Pancreas (tissue), 10 donors: ENCODE results near the gene C16orf96. TPM values are rescaled to one million over a fixed set of nuclear protein-coding genes. Genes with fewer than 3 reads are reported as not detected.

Source experiments
- ATAC-seq, 4 donors: fragments of 200-7000 bp; cut with Tn5 transposase; one replicate each; pipeline versions ENCODE4 v1.8.0 to v1.9.1; 2020; ENCODE audit warnings: mild to moderate bottlenecking in 4 of 4, moderate library complexity in 4 of 4
- DNase-seq, 6 donors: peaks; one replicate each; pipeline ENCODE4 v3.0.0-alpha.2; 2020
- FAIRE-seq: peaks from 2 replicates; lab custom pipeline; 2012; peaks lifted over from hg19 to GRCh38; lab: Jason Lieb, UNC
- H3K27ac ChIP-seq, 4 donors: fragments of 200-600 bp; sonication (generic); 1 replicate in 3 of 4; 2 replicates in 1 of 4; pipeline versions ENCODE4 v1.5.0 to v1.8.0; 2020
- H3K27me3 ChIP-seq, 4 donors: fragments of 200-600 bp; one replicate each; pipeline ENCODE4 v1.8.0; 2021
- H3K36me3 ChIP-seq, 3 donors: fragments of 200-600 bp; sonication (generic) in 1 of 3; one replicate each; pipeline versions ENCODE4 v1.5.0 to v1.8.0; 2020 to 2021
- H3K4me1 ChIP-seq, 3 donors: fragments of 200-600 bp; one replicate each; pipeline ENCODE4 v1.8.0; 2021
- H3K4me3 ChIP-seq, 4 donors: fragments of 200-600 bp; sonication (generic) in 2 of 4; one replicate each; pipeline versions ENCODE4 v1.5.0 to v1.8.0; 2020 to 2021
- H3K9me3 ChIP-seq, 4 donors: fragments of 200-600 bp; one replicate each; pipeline ENCODE4 v1.8.0; 2021
- WGBS, 2 donors: extraction: QIAGEN DNeasy Blood & Tissue Kit; methylation state at CpG; one replicate each; pipeline ENCODE4 v1.1.7; 2013; 5-methylcytosine and 5-hydroxymethylcytosine counted together
- intact Hi-C, 3 donors: fragments of 100-400 bp; cut with DNase I; formaldehyde crosslinking; loops; one replicate each; pipeline versions ENCODE4 v1.11.1 to v1.14.2; 2022
- polyA plus RNA-seq, 2 donors: library from polyadenylated mRNA; stranded (reverse); fragments of 200-250 nt; gene quantifications; one replicate each; pipeline ENCODE4 v1.2.3, GENCODE V29; 2013
- total RNA-seq, 6 donors: library from RNA; stranded (reverse); fragmentation: NEBNext Ultra II Directional in 4 of 6; extraction: Animal tissue kit (Norgen Biotek cat#: 25700) in 4 of 6; gene quantifications; one replicate each; pipeline versions ENCODE4 v1.2.1 to v1.2.4, GENCODE V29; 2021 to 2023
- TF ChIP-seq, protein P1 (sequence below), 4 donors: fragments of 200-600 bp; sonication (generic) in 3 of 4; IDR thresholded peaks; one replicate each; pipeline versions ENCODE4 v1.5.0 to v1.8.0; 2021; ENCODE audit warnings: antibody characterized with exemption in 4 of 4
- donor health status: healthy with polysubstance abuse.
- donor health status: DM: no; HTN: no; CAD: no; lungs with moderate emphysema.
- donor health status: DM: no; HTN: no; CAD: no.
- donor health status: control.
- donor health status: control.
- donor health status: Bipolar disorder and iron deficiency.
- donor health status: DM: yes; HTN: yes; CAD: no.
- donor health status: DM: no; HTN: no; CAD: no.
- donor health status: DM: no; HTN: no; CAD: no.
- donor health status: DM: yes; HTN: yes; CAD: no.

Gene C16orf96
- total and polyA plus RNA-seq, 8 donors, result 0.28 to 0.47 (median 0.31) TPM

DNA sequence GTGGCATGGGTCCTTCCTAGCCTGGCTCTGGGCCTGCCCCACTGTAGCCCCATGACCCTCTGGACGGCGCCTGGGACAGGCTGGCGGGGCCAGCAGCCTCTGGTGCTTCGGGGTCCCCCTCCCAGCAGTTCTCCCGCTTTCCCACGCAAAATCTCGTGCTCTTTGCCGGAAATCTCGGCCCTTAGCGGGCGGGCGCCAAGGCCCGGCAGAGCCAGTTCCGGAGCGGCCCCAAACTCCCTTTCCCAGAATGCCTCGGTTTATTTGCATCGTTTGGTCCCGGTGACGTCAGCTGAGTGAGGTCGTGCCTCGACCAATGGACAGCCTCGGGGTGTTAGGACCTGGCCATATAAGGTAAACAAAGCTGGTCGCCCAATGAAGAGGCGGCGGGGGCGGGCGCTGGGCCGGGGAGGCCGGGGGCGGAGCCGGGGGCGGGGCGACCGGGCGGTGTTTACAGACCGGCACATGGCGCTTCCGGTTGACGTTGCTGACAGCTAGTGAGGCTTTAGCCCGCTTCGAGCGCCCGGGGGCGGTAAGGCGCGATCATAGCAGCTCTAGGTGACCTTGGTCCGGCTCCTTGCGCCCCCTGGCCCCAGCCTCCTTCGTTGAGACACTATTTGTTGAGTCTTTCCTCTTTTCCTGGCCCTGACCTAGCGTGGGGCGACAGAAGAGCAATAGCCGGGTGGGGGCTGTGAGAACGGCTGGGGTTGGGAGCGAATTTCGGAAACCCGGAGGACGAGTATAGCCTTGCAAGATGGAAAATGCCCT, 60.1 kb downstream of the C16orf96 start:
- TF ChIP-seq, protein P1, sequence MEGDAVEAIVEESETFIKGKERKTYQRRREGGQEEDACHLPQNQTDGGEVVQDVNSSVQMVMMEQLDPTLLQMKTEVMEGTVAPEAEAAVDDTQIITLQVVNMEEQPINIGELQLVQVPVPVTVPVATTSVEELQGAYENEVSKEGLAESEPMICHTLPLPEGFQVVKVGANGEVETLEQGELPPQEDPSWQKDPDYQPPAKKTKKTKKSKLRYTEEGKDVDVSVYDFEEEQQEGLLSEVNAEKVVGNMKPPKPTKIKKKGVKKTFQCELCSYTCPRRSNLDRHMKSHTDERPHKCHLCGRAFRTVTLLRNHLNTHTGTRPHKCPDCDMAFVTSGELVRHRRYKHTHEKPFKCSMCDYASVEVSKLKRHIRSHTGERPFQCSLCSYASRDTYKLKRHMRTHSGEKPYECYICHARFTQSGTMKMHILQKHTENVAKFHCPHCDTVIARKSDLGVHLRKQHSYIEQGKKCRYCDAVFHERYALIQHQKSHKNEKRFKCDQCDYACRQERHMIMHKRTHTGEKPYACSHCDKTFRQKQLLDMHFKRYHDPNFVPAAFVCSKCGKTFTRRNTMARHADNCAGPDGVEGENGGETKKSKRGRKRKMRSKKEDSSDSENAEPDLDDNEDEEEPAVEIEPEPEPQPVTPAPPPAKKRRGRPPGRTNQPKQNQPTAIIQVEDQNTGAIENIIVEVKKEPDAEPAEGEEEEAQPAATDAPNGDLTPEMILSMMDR (IDR thresholded peaks at IDR 0.05), result no peak
- peak overlapping the region; percentile 26 to 61 (median 48) for H3K4me3 ChIP-seq
- no peak for FAIRE-seq
- peak overlapping the region; percentile 95 to 98 (median 96) for H3K27ac ChIP-seq
- peaks cover 17 to 24% (median 19%) of the 10 kb centered on the region in 3 donors for H3K4me1 ChIP-seq
- ATAC-seq, result peak; percentile 81 to 90 (median 84)
- peak; percentile 98 to 100 (median 100) for DNase-seq
- no peaks in the 10 kb centered on the region for H3K36me3 ChIP-seq
- intact Hi-C loops, result loop anchor here in 1 of 3 donors (10.0 kb wide), 1 partner anchor 339 kb away; the partner anchor contains the start of gene SEC14L5
- 0% methylated on average over 57 of the region's 57 CpGs for WGBS, 2 donors
- H3K27me3 ChIP-seq, result no peaks in the 10 kb centered on the region
- no peaks in the 10 kb centered on the region for H3K9me3 ChIP-seq

GRCh38 chr16:4617880-4618279, 61.7 kb downstream of the C16orf96 start:
- no peak overlapping the region for H3K4me3 ChIP-seq
- H3K9me3 ChIP-seq, result no peaks in the 10 kb centered on the region
- no peak for FAIRE-seq
- H3K27ac ChIP-seq, result peak overlapping the region in 2 of 4 donors; percentile 95 to 98
- ATAC-seq, result no peak
- H3K27me3 ChIP-seq, result no peaks in the 10 kb centered on the region
- 83% methylated on average over 8 of the region's 8 CpGs for WGBS, 2 donors
- intact Hi-C loops, result loop anchor here in 1 of 3 donors (10.0 kb wide), 1 partner anchor 337 kb away; the partner anchor contains the start of gene SEC14L5
- TF ChIP-seq, protein P1 (IDR thresholded peaks at IDR 0.05), result no peak
- peaks cover 16 to 24% (median 17%) of the 10 kb centered on the region in 3 donors for H3K4me1 ChIP-seq
- DNase-seq, result no peak
- H3K36me3 ChIP-seq, result no peaks in the 10 kb centered on the region

GRCh38 chr16:4618645-4619418, 62.7 kb downstream of the C16orf96 start:
- intact Hi-C loops, result loop anchor here in 1 of 3 donors (10.0 kb wide), 1 partner anchor 336 kb away; the partner anchor contains the start of gene SEC14L5
- TF ChIP-seq, protein P1 (IDR thresholded peaks at IDR 0.05), result no peak

DNA sequence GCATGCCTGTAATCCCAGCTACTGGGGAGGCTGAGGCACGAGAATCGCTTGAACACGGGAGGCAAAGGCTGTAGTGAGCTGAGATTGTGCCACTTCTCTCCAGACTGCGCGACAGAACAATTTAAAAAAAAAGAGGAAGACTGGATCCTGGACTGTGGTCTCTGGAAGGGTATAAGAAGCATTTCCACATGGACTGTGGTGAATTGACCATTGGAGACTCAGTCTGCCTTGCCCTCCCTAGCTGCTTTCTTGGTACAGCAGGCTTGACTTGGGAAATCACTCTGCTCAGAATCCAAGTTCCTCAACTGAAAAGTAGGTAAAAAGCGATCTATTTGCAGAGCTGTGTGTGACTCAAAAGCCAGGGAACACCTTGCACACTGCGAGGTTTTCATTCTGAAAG, 67.5 kb downstream of the C16orf96 start:
- DNase-seq, result no peak
- TF ChIP-seq, protein P1 (IDR thresholded peaks at IDR 0.05), result no peak
- no peak overlapping the region for H3K4me3 ChIP-seq
- peaks cover 10 to 23% (median 12%) of the 10 kb centered on the region in 3 donors for H3K4me1 ChIP-seq
- no peak for FAIRE-seq
- H3K27me3 ChIP-seq, result no peaks in the 10 kb centered on the region
- H3K36me3 ChIP-seq, result no peaks in the 10 kb centered on the region
- H3K9me3 ChIP-seq, result no peaks in the 10 kb centered on the region
- 83 to 88% methylated on average over 7 of the region's 7 CpGs for WGBS, 2 donors
- H3K27ac ChIP-seq, result no peak overlapping the region
- ATAC-seq, result no peak
- intact Hi-C loops, result no loop called here

More at GRCh38 chr16:4618645-4619418, 62.7 kb downstream of the C16orf96 start:
- FAIRE-seq, result no peak
- Histone ChIP-seq H3K9me3 (no peaks in the 10 kb centered on the region), H3K36me3 (no peaks in the 10 kb centered on the region), H3K4me3 (no peak overlapping the region), H3K27ac (peak overlapping the region in 2 of 4 donors; percentile 17 to 39), H3K4me1 (peaks cover 14 to 26% (median 17%) of the 10 kb centered on the region in 3 donors), H3K27me3 (no peaks in the 10 kb centered on the region)
- no peak for DNase-seq
- WGBS, 2 donors, result 64 to 65% methylated on average over 8 of the region's 8 CpGs
- ATAC-seq, result no peak
